ENCODE data around the gene PDGFC.

DNA sequence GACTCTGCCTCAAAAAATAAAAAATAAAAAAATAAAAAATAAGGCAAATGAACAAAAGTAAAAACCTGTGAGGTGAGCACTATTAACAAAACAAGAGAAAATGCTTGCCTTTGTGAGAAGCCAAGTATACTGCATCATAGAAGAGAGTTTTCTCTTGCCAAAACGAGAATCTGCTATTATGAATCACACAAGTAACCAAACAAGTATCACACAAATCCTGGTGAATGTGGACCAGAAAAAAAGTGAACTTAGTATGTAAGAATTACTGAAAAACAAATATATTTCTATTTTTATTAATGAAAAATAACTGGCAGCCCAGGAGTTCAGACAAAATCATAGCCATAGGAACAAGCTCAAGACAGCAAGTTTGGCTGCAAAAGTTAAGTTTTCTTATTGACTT is 193.5 kb downstream of the PDGFC start:
- TF ChIP-seq, protein P1, sequence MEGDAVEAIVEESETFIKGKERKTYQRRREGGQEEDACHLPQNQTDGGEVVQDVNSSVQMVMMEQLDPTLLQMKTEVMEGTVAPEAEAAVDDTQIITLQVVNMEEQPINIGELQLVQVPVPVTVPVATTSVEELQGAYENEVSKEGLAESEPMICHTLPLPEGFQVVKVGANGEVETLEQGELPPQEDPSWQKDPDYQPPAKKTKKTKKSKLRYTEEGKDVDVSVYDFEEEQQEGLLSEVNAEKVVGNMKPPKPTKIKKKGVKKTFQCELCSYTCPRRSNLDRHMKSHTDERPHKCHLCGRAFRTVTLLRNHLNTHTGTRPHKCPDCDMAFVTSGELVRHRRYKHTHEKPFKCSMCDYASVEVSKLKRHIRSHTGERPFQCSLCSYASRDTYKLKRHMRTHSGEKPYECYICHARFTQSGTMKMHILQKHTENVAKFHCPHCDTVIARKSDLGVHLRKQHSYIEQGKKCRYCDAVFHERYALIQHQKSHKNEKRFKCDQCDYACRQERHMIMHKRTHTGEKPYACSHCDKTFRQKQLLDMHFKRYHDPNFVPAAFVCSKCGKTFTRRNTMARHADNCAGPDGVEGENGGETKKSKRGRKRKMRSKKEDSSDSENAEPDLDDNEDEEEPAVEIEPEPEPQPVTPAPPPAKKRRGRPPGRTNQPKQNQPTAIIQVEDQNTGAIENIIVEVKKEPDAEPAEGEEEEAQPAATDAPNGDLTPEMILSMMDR (conservative IDR thresholded peaks at IDR 0.05; ENCODE audit: low read length) = no peak
- TF ChIP-seq EZH2phosphoT487 (IDR thresholded peaks at IDR 0.05; ENCODE audit: borderline replicate concordance, low read depth, low read length) = no peak

All from OCI-LY7 (cell line).